H1 (cell line): ENCODE results near the gene ZPBP. TPM values are rescaled to one million over a fixed set of nuclear protein-coding genes. Genes with fewer than 3 reads are reported as not detected.

Experiments
- EGR1 ChIP-seq: IDR thresholded peaks from 2 replicates; pipeline ENCODE4 v1.6.1; 2011; ENCODE audit warnings: low read depth, low read length, borderline replicate concordance
- EZH2 ChIP-seq: fragments of 200-600 bp; sonication (generic); IDR thresholded peaks from 2 replicates; pipeline ENCODE4 v1.7.1; 2012; ENCODE audit warnings: low read depth, mild to moderate bottlenecking, moderate library complexity, low read length, inconsistent platforms; ENCODE audit not compliant: severe bottlenecking
- JUN ChIP-seq: IDR thresholded peaks from 2 replicates; pipeline ENCODE4 v1.6.1; 2011; ENCODE audit warnings: low read depth, mild to moderate bottlenecking, improper control_type of control experiment, low read length
- polyA plus RNA-seq, 7 experiments: library from polyadenylated mRNA; depleted of rRNA in 3 of 7; stranded (reverse) in 5 of 7; unstranded in 2 of 7; fragments of >200 nt in 5 of 7; fragments of 200-250 nt in 2 of 7; gene quantifications; 1 replicate in 5 of 7; 2 replicates in 1 of 7; 4 replicates in 1 of 7; pipeline versions ENCODE4 v1.2.1 to v1.2.3, GENCODE V29; 2011 to 2013; ENCODE audit warnings: missing spikeins in 2 of 7, mixed read lengths in 2 of 7
- total RNA-seq: library from RNA; stranded (reverse); fragmentation: NEBNext Ultra II Directional; extraction: Animal tissue kit (Norgen Biotek cat#: 25700); gene quantifications from 2 replicates; pipeline ENCODE4 v1.2.1, GENCODE V29; 2021
- TF ChIP-seq, protein P1 (sequence below): IDR thresholded peaks from 2 replicates; pipeline ENCODE4 v1.6.1; 2012; ENCODE audit warnings: low read length, inconsistent platforms

Gene ZPBP
- total and polyA plus RNA-seq, 2 of the 8 experiments (the other 6 are each of a cell fraction or from before 2014, with no cell fraction given) = not detected

DNA sequence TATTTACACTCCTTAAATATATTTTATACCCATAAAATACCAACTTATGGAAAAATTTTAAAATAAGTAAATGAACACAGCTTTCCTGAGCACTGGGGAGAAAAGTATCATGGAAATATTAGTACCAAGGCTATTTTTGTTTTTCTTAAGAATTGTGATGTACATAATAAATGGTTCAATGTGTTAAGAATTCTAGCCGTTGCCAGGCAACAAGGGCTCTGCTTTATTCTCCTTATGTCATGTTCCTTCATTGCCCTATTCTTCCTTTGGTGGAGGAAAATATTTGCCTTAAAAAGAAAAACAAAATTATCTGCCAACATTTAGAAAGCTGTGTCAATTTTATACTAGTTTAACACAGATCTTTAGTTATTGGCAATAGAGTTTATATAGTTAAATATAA, 2.6 kb upstream of the ZPBP start (continued):
- no peak for TF ChIP-seq EZH2
- TF ChIP-seq, protein P1, sequence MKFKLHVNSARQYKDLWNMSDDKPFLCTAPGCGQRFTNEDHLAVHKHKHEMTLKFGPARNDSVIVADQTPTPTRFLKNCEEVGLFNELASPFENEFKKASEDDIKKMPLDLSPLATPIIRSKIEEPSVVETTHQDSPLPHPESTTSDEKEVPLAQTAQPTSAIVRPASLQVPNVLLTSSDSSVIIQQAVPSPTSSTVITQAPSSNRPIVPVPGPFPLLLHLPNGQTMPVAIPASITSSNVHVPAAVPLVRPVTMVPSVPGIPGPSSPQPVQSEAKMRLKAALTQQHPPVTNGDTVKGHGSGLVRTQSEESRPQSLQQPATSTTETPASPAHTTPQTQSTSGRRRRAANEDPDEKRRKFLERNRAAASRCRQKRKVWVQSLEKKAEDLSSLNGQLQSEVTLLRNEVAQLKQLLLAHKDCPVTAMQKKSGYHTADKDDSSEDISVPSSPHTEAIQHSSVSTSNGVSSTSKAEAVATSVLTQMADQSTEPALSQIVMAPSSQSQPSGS = no peak
- no peak for TF ChIP-seq EGR1
- TF ChIP-seq JUN = no peak
